Activated CD8-positive, alpha-beta memory T cell treated with anti-CD3 and anti-CD28 coated beads, Interleukin-2, amount 50 U/mL, for 24 hours (primary cell): Measurements from ENCODE around the gene STRN.
"Not testable (repeated sequence)": the region's sequence is repeated elsewhere in the genome, so short reads cannot be mapped to it uniquely, and the experiment has no call there.

Experiments
- DNase-seq: peaks from one replicate; pipeline ENCODE4 v3.0.0-alpha.2; 2020; ENCODE audit errors: extremely low read depth

STRN gene

DNA sequence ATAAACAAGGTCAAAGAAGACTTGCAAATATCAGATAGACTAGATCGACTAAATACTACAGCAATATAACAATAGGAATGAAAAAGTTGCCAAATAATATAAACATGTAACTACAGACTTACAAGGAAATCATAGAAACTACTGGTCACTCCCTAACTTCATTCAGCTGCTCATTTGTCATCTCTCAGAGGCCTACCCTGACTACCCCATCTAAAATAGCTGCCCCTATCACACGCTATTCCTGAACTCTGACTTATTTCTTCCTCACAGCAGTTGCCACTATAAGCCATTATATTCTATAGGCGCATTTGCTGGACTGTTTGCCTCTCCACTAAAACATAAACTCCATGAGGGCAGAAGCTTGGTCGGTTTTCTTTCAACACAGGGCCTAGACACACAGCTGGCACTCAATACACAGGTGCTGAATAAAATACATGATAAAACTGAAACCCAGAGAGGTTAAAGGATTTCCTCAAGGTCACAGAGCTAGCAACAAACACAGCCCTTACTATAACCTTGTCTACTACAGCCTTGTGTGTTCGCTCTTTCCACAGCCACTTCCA is 1.8 kb downstream of the STRN start:
- DNase-seq: no peak

DNA sequence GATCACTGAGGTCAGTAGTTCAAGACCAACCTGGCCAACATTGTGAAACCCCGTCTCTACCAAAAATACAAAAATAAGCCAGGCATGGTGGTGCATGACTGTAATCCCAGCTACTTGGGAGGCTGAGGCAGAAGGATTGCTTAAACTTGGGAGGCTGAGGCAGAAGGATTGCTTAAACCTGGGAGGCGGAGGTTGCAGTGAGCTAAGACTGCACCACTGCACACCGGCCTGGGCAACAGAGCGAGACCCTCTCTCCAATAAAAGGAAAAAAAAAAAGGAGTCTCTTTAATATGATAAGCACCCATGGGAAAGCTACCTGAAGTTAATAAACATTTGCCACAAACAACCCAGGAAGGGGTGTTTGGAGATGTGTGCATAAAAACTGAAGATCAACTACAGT is 2.6 kb downstream of the STRN start:
- DNase-seq: no peak

DNA sequence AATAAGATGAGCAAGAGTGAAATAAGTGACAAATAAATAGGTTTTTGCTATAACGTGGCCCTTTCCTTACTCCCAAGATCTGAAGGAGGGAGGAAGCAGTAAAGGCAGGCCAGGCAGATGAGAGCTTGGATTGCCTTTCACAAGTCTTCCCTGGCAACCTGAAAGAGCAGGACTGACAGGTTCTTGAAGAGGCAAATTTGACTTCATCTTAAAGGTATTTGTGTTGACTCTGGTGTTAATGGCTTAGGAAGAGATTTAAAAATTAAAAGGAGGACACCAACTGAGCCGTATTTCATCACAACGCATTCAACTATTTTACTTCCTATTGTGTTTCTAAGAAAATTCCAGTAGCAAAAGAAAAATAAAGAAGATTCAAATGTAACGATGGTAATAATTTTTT is 3.2 kb downstream of the STRN start:
- DNase-seq: no peak

DNA sequence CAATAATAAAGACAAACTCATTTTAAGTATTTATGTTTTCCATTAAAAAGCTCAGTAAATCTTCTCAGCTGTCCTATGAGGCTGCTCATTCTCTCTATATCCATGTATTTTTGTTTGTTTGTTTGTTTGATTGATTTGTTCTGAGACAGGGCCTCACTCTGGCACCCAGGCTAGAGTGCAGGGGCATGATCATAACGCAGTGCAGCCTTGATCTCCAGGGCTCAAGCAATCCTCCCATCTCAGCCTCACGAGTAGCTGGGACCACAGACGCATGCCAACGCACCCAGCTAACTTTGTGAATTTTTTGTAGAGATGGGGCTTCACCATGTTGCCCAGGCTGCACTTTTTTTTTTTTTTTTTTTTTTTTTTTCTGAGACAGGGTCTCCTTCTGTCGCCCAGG is 5.6 kb downstream of the STRN start:
- no peak for DNase-seq

DNA sequence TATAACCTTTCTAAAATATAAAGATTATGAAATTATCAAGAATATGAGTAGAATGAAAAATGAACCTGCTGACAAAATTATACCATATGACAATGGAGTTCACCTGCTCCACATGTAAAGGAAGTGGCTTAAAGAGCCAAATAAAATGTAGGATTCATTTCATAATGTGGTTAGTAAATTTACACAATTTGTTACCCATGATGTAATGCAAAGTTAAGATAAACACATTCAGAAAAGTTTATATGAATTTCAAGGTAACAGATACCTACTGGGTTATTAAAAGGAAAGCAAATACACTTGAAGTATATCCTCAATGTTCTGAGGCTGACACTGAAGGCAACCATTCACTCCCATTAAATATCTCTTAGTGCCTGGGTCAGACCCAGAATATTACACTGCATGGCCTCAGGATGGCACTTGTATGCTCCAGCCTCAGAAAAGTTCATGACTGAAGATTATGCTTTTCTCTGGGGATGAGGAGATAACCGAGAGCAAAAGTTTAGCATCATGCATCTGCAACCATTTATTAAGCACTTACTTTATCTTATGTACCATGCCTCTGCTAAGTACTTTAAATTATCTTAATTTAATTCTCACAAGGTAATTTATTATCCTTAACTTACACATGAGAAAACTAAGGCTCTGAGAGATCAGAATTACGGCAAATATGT is 6.2 kb downstream of the STRN start:
- no peak for DNase-seq

DNA sequence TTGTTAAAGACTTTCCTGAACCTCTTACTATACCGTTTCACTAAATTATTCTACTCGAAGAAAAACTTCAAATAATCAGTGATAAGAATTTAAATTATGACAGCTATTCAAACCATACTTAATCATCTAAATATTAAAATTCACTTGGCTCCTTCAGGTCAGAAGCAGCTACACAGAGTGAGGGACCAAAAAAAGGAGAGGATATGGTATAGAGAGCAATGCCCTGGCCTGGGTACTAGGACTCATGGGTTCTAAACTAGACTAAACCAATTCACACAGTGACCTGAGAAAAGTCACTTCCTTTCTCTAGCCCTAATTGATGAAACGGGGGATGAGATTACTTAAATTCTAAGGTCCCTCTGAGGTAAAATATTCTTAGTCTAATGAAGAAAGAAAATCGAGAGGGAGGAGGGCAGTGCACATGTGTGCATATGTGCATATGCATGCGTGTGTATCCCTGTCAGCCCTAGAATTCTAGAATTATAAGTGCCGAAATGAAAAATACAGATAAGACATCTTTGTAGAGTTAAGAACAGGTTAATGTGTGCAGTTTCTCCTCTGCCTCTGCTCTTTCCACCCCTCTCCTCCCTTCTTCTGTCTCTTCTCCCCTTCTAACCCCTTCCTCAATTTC is 11.2 kb downstream of the STRN start:
- no peak for DNase-seq

DNA sequence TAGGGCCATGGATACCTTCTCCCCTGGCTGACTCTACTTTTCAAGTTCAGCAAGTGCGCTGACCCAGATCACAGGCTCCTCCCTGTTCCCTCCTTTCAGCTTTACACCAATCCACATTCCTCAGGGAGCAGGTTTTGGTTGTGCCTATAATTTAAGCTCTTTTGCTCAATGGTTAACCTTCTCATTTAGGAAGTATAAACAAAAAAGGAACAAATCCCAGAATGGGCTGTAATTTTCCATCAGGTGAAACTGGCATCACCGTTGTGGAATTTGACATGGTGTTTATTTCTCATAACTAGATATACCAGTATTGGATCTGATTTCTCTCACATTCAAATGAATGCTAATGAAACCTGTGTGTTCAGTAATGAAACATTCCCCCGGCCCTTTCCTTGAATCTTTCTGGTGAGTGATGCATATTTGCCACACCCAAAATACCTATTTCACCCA is 13.6 kb downstream of the STRN start:
- no peak for DNase-seq

DNA sequence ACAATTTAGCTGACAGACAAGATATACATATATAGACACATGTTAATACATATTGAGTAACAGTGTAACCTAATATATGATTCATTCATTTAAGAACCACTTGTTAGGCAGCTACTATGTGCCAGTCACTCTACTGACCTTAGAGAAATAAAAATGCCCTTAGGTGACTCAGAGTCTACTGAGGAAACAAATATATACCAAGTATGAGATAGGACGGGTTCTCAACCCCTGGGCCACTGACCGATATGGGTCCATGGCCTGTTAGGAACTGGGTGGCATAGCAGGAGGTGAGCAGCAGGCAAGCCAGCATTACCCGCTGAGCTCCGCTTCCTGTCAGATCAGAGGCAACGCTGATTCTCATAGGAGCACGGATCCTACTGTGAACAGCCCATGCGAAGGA is 14.8 kb downstream of the STRN start:
- no peak for DNase-seq

DNA sequence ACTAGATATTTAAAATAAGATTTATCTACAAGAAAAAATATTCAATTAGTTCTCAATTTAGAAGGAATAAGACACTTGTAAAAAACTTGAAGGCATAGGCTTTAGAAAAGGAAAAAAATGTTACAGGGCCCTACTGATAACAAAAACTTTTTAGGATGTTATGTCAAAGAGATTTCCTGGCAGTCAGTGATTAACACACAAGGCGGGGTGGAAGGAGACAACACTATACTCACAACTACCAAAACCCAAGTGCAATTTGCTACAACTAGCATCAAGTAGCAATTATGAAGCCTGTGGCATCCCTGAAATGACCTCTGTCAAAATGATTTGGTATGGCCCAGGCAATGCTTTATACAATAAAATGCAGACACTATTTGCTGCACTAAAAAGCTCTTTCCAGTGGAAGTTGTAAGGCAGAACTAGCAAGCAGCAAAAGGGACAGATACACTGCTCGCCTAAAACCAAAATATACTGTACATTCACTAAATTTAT is 15.3 kb downstream of the STRN start:
- DNase-seq: no peak

DNA sequence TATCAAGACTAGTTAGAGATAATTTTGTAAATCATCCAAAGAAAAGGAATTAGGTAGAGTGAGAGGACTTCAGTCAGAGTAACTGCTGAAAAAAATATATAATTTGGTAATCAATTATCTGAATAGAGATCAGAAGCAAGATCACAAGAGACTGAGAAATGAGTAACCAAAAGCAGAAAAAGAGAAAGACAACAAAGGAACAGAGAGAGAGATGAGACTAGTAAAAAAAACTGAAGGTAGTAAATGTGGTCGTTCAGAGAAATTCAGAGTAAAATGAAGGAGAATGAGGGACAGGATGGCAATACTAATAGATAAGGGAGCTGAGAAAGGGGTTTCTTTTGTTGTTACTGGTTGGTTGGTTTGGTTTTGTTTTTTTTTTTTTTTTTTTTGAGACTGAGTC is 16.5 kb downstream of the STRN start:
- no peak for DNase-seq

DNA sequence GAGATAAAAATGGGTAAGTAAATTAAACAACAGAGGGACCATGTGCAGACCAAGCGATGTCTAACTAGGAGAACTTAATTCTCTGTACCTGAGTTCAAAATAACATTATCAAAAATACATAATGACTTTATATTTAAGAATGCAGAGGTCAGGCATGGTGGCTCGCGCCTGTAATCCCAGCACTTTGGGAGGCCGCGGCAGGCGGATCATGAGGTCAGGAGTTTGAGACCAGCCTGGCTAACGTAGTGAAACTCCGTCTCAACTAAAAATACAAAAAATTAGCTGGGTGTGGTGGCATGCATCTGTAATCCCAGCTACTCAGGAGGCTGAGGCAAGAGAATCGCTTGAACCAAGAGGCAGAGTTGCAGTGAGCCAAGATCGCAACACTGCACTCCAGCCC is 21.1 kb downstream of the STRN start:
- DNase-seq: not testable (repeated sequence)

DNA sequence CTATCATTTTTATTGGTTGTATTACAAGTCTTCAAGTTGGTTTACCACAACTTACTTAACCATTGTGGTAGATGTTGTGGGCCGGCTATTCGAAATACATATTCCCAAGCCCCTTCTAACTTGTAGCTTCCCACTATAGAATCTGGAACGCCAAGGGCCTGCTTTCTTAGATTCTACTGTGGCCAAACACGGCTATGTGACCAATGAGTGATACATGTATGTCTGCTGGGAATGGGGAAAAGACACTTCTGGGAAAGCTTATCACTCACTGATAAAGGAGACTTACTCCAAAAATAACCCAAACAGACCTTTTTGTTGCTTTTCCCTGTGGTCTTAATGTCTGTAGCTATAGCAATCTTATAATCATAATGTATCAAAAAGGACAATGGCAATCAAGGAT is 24.5 kb downstream of the STRN start:
- DNase-seq: no peak

DNA sequence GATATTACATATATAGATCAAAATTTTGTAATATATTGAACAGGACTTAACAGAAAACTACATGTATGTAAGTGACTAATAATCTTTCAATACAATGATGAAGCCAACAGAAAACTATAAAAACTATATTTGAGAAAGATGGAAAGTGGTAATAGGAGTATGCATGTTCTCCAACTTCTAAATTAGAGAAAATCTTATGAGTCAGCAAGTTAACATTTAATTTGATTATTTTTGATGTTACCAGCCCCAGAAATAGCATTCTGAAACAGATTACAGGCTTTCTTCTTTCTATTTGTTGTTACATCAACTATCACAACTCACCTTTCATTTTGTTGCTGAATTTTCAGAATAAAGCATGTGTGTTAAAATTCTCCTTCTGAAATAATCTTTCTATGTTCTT is 29.8 kb downstream of the STRN start:
- DNase-seq: not testable (repeated sequence)

DNA sequence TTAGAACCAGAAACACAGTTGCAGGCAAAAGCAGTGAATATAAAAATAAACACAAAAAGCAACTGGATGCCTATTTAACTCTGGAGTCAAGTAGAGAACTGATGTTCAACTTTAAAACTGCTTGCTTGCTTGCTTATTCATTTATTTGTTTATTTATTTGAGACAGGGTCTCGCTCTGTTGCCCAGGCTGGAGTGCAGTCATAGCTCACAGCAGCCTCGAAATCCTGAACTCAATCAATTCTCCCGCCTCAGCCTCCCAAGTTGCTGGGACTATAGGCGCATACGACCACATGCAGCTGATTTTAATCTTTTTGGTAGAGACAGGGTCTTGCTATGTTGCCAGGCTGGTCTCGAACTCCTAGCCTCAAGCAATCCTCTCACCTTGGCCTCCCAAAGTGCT is 34.6 kb downstream of the STRN start:
- DNase-seq: not testable (repeated sequence)

DNA sequence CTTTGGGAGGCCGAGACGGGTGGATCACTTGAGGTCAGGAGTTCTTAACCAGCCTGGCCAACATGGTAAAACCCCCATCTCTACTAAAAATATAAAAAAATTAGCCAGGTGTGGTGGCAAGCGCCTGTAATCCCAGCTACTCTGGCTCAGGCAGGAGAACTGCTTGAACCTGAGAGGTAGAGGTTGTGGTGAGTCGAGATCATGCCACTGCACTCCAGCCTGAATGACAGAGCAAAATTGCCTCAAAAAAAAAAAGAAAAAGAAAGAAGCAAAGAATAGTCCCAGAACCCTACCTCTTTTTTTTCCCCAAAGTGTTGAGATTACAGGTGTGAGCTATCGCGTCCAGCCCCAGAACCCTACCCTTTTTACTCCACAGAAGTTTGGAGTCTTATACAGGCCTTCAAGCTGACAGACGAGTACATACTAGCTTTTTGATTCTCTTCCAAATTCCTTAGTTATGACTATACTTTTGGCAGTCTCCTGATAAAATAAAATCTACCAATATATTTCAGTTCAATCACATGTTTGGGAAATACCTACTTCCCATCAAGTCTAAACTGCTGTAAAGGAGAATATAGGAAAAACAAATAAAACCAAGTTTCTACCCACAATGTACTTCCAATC is 35.4 kb downstream of the STRN start:
- DNase-seq: not testable (repeated sequence)

DNA sequence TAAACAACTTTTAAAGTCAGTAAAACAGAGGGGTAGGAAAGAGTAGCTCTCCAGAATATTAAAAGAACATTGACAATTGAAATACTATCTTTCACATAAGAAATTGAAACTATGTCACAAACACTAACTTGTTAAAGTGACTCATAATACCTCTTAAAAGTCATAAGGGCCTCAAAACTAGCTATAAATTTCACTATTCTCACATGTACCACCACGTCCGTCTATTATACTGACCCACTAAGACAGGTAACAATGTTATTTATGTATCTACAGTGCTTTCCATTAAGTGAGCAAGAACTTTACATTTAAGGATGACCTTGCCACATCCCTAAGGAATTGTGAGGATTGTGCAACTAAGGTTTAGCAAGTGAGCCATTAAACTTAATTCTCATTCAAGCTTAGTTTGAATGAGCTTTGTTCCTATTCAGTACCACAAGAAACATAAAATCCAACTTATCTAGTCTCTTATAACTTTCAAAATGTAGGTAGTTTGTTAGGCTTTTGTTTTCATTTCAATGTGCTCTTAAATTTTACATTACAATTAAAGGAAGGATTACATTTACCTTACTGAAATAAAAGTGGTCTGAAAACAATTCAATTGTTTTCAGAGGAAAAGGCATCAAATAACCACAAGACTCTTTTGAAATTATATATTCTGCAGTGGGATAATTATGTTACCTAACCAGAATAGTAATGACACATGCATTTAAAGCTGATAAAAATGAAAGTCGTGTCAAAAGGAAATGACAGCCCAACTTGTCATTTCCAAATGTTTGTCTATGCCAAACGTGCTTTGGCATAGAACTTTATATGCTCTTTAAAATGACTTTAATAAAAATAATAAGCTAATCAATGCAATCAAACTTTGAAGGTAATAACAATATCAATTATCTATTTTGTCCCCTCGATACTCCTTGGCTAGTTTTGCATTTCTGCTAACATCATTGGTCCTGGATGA is 39.9 kb downstream of the STRN start:
- DNase-seq: not testable (repeated sequence)

DNA sequence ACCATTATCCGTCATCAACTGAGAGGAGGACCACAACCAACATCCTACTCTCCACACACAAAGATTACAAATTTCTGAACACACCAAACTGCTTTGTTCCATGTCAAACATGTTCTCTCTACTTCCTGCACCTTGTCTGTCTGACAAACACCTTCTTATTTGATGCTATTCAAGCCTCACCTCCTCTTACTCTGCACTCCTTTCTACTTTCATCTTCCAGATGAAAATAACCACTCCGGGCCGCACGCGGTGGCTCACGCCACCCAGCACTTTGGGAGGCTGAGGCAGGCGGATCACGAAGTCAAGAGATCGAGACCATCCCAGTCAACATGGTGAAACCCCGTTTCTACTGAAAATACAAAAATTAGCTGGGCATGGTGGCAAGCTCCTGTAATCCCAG is 43.7 kb downstream of the STRN start:
- DNase-seq: not testable (repeated sequence)

DNA sequence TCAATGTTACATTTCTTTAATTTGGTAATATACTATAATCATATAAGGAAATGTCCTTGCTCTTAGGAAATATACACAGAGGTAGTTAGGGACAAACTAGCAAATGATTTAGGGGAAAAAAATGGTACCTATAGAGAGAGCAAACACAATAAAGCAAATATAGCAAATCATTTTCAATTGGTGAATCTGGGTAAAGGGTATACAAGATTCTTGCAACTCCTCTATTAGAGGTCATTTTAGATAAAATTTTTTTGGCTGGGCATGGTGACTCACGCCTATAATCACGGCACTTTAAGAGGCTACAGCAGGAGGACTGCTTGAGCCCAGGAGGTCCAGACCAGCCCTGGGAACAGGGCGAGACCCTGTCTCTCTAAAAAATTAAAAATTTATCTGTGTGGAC is 44.4 kb downstream of the STRN start:
- DNase-seq: no peak

DNA sequence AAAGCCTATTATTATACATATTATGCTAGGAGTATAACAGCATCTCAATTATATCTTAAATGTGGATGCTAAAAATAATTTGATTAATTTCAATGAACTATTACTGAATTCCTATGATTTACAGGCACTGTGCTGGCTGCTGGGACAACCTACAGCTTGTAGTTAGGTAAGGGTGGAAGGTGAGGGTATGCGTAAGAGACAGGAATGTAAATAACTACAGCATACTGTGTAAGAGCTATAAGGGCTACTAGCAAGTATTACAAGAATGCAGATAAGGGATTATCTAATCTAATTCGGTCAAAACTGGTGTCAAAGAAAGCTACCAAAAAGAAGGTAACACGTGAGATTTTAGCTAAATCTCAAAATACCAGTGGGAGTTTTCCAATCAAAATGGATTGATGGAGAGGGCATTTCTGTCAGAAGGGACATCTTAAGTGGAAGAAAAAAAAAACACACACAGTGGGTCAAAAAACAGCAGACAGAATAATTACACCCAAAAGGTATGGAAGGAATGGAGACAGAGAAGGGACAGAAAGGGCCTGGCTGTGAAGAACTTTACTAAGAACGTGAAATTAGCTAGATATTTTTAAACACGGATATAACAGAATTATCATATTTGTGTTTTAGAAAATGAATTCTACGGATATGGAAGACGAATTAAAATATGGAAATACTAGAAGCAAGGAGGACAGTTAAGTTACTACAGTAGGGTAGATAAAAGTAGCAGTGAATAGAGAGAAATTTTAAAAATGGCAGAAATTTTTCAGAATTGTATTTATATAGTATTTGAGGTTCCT is 47.1 kb downstream of the STRN start:
- DNase-seq: no peak

DNA sequence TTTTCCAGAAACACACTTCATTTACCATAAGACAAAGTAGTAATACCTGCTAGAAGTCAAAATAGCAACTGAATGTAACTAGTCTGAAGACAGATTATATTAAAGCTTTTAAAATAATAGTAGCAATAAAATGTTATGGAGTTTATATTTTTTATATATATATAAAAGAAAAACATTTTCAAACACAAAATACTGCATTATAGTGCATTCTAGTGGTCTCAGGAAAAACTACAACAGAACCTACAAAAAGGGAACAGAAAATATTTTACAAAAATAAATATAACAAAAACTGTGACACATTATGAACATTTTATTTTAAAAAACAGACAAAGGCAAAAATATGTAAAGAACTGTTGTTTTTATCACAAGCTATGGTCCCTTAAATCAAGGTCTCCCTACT is 48.0 kb downstream of the STRN start:
- DNase-seq: no peak

DNA sequence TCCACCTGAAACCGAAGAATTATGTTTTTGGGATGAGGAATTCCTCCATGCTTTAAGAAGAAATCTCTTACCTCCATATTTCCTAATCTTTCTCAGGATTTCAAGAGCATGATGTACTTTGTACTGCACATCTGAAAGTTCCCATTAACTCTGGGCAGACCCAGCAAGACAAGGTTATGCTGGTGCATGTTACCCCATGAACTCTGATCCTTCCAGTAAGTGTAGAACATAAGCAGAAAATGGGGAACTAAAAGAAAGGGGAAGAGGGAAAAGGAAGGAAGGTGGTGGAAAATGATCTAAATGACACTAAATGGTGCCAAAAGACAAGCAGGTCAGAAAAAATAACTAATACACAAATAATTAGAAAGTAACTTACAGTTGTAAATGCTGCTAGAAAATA is 50.7 kb downstream of the STRN start:
- DNase-seq: no peak
